ENCODE data around the gene ATG5. TPM values are rescaled to one million over a fixed set of nuclear protein-coding genes. Genes with fewer than 3 reads are reported as not detected.
"Not testable (repeated sequence)": the region's sequence is repeated elsewhere in the genome, so short reads cannot be mapped to it uniquely, and the experiment has no call there.

The ATG5 gene
- total RNA-seq, 2 experiments from 2014 or later = 31.6 to 36.0 TPM

DNA sequence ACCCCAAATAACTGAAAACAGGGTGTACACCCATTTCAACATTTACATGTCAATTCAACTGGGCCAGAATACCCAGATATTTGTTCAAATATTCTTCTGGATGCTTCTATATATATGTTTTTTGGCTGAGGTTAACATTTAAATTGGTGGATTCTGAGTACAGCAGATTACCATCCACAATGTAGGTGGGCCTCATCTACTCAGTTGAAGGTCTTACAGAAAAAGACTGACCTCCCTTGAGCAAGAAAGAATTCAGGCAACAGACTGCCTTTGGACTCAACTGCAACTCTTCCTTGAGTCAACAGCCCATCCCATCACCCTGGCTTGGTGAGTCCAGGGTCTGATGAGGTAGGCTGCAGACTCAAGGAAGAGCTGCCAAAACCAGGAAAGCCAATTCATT lies 84.1 kb downstream of the ATG5 start:
- peaks cover 28% of the 10 kb centered on the region for H3K36me3 Mint-ChIP-seq (ENCODE audit: low read depth)
- POLR2A ChIA-PET = no interaction called here
- H3K4me1 Mint-ChIP-seq (ENCODE audit: low read depth) = no peaks in the 10 kb centered on the region
- ATAC-seq = no peak
- H3K27ac Mint-ChIP-seq = no peak overlapping the region
- DNase-seq = no peak
- no peaks in the 10 kb centered on the region for H3K27me3 Mint-ChIP-seq (ENCODE audit: low read depth)
- CTCF ChIA-PET = no interaction called here
- H3K4me3 Mint-ChIP-seq = no peak overlapping the region
- H3K9me3 Mint-ChIP-seq (ENCODE audit: insufficient read depth) = no peaks in the 10 kb centered on the region

GRCh38 chr6:106237286-106237685 lies 88.3 kb downstream of the ATG5 start:
- POLR2A ChIA-PET = no interaction called here
- H3K27ac Mint-ChIP-seq = no peak overlapping the region

GRCh38 chr6:106229876-106230445 lies 95.6 kb downstream of the ATG5 start:
- DNase-seq; H3K27me3 Mint-ChIP-seq (ENCODE audit: low read depth); CTCF ChIA-PET; H3K9me3 Mint-ChIP-seq (ENCODE audit: insufficient read depth); H3K27ac Mint-ChIP-seq; H3K4me1 Mint-ChIP-seq (ENCODE audit: low read depth); ATAC-seq; H3K4me3 Mint-ChIP-seq: not testable (repeated sequence)
- POLR2A ChIA-PET = interaction anchor here (0.7 kb wide), 1 partner anchor 9 kb away, joined by 3 read pairs; no protein-coding TSS in a partner anchor
- H3K36me3 Mint-ChIP-seq (ENCODE audit: low read depth) = peaks cover 18% of the 10 kb centered on the region

More at GRCh38 chr6:106237286-106237685, 88.3 kb downstream of the ATG5 start:
- no peak for DNase-seq
- Mint-ChIP-seq H3K27me3 (ENCODE audit: low read depth) (no peaks in the 10 kb centered on the region), H3K36me3 (ENCODE audit: low read depth) (peaks cover 41% of the 10 kb centered on the region), H3K4me3 (no peak overlapping the region), H3K4me1 (ENCODE audit: low read depth) (peaks cover 3% of the 10 kb centered on the region), H3K9me3 (ENCODE audit: insufficient read depth) (no peaks in the 10 kb centered on the region)
- CTCF ChIA-PET = no interaction called here
- no peak for ATAC-seq

GRCh38 chr6:106227612-106228507 lies 97.7 kb downstream of the ATG5 start:
- H3K27ac Mint-ChIP-seq = no peak overlapping the region
- H3K9me3 Mint-ChIP-seq (ENCODE audit: insufficient read depth) = no peaks in the 10 kb centered on the region

GRCh38 chr6:106226676-106227075 lies 98.9 kb downstream of the ATG5 start:
- H3K27ac Mint-ChIP-seq = no peak overlapping the region
- peaks cover 19% of the 10 kb centered on the region for H3K4me1 Mint-ChIP-seq (ENCODE audit: low read depth)
- no peaks in the 10 kb centered on the region for H3K27me3 Mint-ChIP-seq (ENCODE audit: low read depth)
- DNase-seq (no peak), ATAC-seq (no peak)
- H3K36me3 Mint-ChIP-seq (ENCODE audit: low read depth) = peaks cover 8% of the 10 kb centered on the region
- CTCF ChIA-PET = interaction anchor here (1.4 to 5.9 kb wide), 2 partner anchors 137 to 143 kb away, joined by 3 to 80 read pairs; no protein-coding TSS in a partner anchor
- POLR2A ChIA-PET = interaction anchor here (0.5 kb wide), 1 partner anchor 244 kb away, joined by 3 read pairs; no protein-coding TSS in a partner anchor
- no peak overlapping the region for H3K4me3 Mint-ChIP-seq
- no peaks in the 10 kb centered on the region for H3K9me3 Mint-ChIP-seq (ENCODE audit: insufficient read depth)

More at GRCh38 chr6:106227612-106228507, 97.7 kb downstream of the ATG5 start:
- Mint-ChIP-seq H3K4me3 (no peak overlapping the region), H3K36me3 (ENCODE audit: low read depth) (peaks cover 6% of the 10 kb centered on the region), H3K4me1 (ENCODE audit: low read depth) (peaks cover 12% of the 10 kb centered on the region), H3K27me3 (ENCODE audit: low read depth) (no peaks in the 10 kb centered on the region)
- ChIA-PET CTCF (interaction anchor here (1.1 to 1.2 kb wide), 3 partner anchors 113 to 796 kb away, joined by 3 to 5 read pairs (median 3); no protein-coding TSS in a partner anchor), POLR2A (interaction anchor here (0.7 kb wide), 1 partner anchor 80 kb away, joined by 3 read pairs; no protein-coding TSS in a partner anchor)
- ATAC-seq (no peak), DNase-seq (no peak)

DNA sequence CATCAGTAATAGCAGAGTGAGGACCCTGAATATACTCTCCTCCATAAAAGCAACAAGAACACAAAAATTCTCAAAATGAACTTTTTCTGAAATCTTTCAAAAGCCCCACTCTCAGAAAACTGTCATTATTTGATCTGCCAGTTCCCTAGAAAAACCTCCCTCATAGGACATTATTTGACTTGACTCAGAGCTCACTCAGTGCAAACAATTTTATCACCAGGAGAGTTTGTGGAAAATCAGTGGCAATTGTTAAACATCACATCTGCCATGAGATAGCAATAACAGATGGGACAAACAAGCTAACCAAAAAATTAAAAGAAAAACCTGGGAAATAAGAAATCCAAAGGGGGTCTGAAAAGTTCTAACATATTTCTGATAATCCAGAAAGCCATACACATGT lies 100.0 kb downstream of the ATG5 start:
- DNase-seq (no peak), ATAC-seq (no peak)
- Mint-ChIP-seq H3K27me3 (ENCODE audit: low read depth) (no peaks in the 10 kb centered on the region), H3K36me3 (ENCODE audit: low read depth) (peaks cover 12% of the 10 kb centered on the region), H3K9me3 (ENCODE audit: insufficient read depth) (no peaks in the 10 kb centered on the region), H3K27ac (no peak overlapping the region), H3K4me3 (no peak overlapping the region), H3K4me1 (ENCODE audit: low read depth) (peaks cover 23% of the 10 kb centered on the region)
- CTCF ChIA-PET = interaction anchor here (0.8 to 5.9 kb wide), 8 partner anchors 62 to 794 kb away, joined by 3 to 80 read pairs (median 20); partner anchors contain the start of gene PRDM1
- POLR2A ChIA-PET = no interaction called here

GRCh38 chr6:106223300-106223930 lies 102.1 kb downstream of the ATG5 start:
- H3K4me3 Mint-ChIP-seq = no peak overlapping the region
- ChIA-PET CTCF (interaction anchor here (0.6 to 5.9 kb wide), 67 partner anchors 10 to 826 kb away, joined by 3 to 80 read pairs (median 5); partner anchors contain the start of genes PRDM1 and PREP), POLR2A (interaction anchor here (0.6 to 1.4 kb wide), 4 partner anchors 81 to 239 kb away, joined by 3 to 4 read pairs (median 3); no protein-coding TSS in a partner anchor)
- H3K9me3 Mint-ChIP-seq (ENCODE audit: insufficient read depth) = no peaks in the 10 kb centered on the region
- H3K4me1 Mint-ChIP-seq (ENCODE audit: low read depth) = peaks cover 26% of the 10 kb centered on the region
- ATAC-seq (peak; percentile 87), DNase-seq (peak; percentile 87)
- no peaks in the 10 kb centered on the region for H3K27me3 Mint-ChIP-seq (ENCODE audit: low read depth)
- no peak overlapping the region for H3K27ac Mint-ChIP-seq
- H3K36me3 Mint-ChIP-seq (ENCODE audit: low read depth) = peaks cover 15% of the 10 kb centered on the region

DNA sequence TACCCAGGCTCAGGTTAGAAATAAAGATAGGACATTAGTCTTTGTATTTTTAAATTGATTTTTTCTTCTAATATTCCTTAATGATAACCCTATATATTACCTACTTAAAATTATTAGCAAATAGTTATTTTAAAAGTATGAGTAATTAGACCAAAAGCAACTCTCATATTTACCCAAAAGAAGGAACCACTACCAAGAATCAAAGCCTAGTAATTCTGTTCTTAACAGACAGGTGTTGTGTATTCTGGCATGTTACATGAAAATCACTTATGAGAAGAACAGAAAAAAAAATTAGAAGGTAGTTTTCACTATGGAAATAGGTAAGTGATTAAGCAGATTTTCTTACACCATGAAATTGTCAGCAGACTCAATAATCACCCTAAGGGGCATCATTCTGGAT lies 105.1 kb downstream of the ATG5 start:
- DNase-seq (no peak), ATAC-seq (no peak)
- Mint-ChIP-seq H3K36me3 (ENCODE audit: low read depth) (peaks cover 12% of the 10 kb centered on the region), H3K4me1 (ENCODE audit: low read depth) (peaks cover 20% of the 10 kb centered on the region), H3K27me3 (ENCODE audit: low read depth) (no peaks in the 10 kb centered on the region), H3K27ac (no peak overlapping the region), H3K9me3 (ENCODE audit: insufficient read depth) (no peaks in the 10 kb centered on the region), H3K4me3 (no peak overlapping the region)
- CTCF ChIA-PET = interaction anchor here (0.6 to 1.4 kb wide), 5 partner anchors 13 to 788 kb away, joined by 3 to 4 read pairs (median 3); no protein-coding TSS in a partner anchor
- POLR2A ChIA-PET = no interaction called here

DNA sequence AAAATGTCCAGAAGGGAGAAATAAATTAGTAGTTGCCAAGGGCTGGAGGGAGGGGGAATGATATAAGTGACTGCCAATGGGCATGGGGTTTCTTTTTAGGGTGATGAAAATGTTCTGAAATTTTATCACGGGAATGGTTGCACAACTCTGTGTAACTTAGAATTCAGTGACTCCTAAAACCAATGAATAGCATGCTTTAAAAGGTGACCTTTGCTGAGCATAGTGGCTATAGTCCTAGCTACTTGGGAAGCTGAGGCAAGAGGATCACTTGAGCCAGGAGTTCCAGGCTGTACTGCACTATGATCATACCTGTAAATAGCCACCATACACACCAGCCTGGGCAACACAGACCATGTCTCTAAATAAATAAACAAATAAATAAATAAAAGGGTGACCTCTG lies 109.0 kb downstream of the ATG5 start:
- Mint-ChIP-seq H3K36me3 (ENCODE audit: low read depth) (peaks cover 17% of the 10 kb centered on the region), H3K4me3 (no peak overlapping the region), H3K4me1 (ENCODE audit: low read depth) (peaks cover 15% of the 10 kb centered on the region), H3K27me3 (ENCODE audit: low read depth) (no peaks in the 10 kb centered on the region), H3K9me3 (ENCODE audit: insufficient read depth) (no peaks in the 10 kb centered on the region), H3K27ac (no peak overlapping the region)
- CTCF ChIA-PET = no interaction called here
- POLR2A ChIA-PET = no interaction called here
- ATAC-seq = no peak
- DNase-seq = no peak

DNA sequence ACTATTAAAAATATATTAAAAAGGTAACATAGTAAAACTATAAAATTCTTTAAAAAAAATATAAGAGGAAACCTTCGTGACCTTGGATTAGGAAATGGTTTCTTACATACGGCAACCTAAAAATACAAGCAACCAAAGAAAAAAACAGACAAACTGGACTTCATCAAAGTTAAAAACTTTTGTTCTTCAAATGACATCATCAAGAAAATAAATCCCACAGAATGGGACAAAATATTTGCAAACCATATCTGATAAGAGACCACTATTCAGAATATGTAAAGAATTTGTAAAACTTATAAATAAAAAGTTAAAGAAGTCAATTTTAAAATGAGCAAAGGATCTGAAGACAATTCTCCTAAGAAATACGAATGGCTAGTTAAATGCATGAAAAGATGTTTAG lies 110.0 kb downstream of the ATG5 start:
- Mint-ChIP-seq H3K36me3 (ENCODE audit: low read depth) (peaks cover 17% of the 10 kb centered on the region), H3K27me3 (ENCODE audit: low read depth) (no peaks in the 10 kb centered on the region), H3K9me3 (ENCODE audit: insufficient read depth) (no peaks in the 10 kb centered on the region), H3K27ac (no peak overlapping the region), H3K4me3 (no peak overlapping the region), H3K4me1 (ENCODE audit: low read depth) (peaks cover 11% of the 10 kb centered on the region)
- no peak for ATAC-seq
- ChIA-PET POLR2A (no interaction called here), CTCF (interaction anchor here (0.7 kb wide), 1 partner anchor 71 kb away, joined by 3 read pairs; no protein-coding TSS in a partner anchor)
- DNase-seq = no peak

- Mint-ChIP-seq H3K36me3 (ENCODE audit: low read depth) (peaks cover 18% of the 10 kb centered on the region), H3K27me3 (ENCODE audit: low read depth) (no peaks in the 10 kb centered on the region), H3K9me3 (ENCODE audit: insufficient read depth) (no peaks in the 10 kb centered on the region), H3K4me1 (ENCODE audit: low read depth) (peaks cover 10% of the 10 kb centered on the region), H3K27ac (no peak overlapping the region), H3K4me3 (no peak overlapping the region)
- CTCF ChIA-PET = interaction anchor here (0.5 to 3.5 kb wide), 5 partner anchors 9 to 128 kb away, joined by 3 to 30 read pairs (median 3); no protein-coding TSS in a partner anchor
- POLR2A ChIA-PET = interaction anchor here (0.6 kb wide), 2 partner anchors 8 to 68 kb away, joined by 3 read pairs; no protein-coding TSS in a partner anchor
- no peak for DNase-seq
- no peak for ATAC-seq
Observed at GRCh38 chr6:106214531-106214930, 111.0 kb downstream of the ATG5 start.
